ENCODE measurements around the gene CNTNAP3B.
"Not testable (repeated sequence)": the region's sequence is repeated elsewhere in the genome, so short reads cannot be mapped to it uniquely, and the experiment has no call there.

The CNTNAP3B gene

DNA sequence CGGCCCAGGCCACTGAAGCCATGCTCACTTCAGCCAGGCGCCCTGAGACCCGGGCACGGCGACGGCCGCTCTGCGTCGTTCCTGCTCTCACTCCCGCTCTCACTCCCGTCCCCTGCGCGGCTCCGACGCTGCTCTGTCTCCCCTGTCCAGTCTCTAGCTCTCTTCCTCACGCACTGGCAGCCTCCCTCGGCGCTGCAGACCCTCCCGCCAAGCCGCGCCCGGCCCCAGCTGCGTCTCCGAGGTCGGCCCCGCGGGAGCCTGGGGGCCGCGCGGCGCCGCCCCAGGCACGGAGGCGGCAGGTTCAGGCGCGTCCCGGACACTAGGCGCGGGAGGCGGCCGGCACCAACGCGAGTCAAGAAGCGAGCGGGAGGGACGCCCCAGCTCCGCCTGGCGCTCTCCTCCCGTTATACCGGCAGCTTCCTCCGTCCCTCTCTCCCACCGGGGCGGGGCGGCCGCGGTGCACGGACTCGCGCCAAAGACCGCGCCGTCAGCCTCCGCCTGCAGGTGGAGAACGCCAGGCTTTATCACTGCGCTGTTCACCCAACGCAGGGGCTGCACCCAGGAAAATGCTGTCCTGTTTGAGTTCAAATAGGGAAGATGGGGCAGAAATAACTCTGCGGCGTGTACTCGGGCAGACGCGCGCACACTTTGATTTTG lies at the start of gene CNTNAP3B:
CNTNAP3B (minus strand) TSS at position 354 of the 657 bp plus-strand sequence; CDS start at position 22, 332 bp downstream.
- DNase-seq, result not testable (repeated sequence)

DNA sequence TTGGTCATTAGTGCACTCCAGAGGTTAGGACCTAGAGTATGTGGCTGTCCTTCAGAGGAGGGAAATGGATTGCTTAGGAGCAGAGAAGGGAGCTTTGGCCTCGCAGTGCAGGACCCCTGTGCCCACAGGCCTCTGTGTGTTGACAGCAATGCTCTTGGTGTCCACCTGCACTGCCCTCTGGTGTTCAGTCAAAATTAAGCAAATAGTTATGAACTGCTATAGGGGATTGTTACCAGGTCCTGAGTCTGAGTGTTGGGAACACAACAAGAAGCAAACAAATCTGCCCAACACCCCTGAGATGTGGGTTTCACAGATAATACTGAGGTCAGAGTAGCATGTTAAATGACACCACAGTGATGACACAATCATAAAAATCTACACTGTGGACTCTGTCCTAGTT lies 31.1 kb upstream of the CNTNAP3B start:
- DNase-seq, result not testable (repeated sequence)

DNA sequence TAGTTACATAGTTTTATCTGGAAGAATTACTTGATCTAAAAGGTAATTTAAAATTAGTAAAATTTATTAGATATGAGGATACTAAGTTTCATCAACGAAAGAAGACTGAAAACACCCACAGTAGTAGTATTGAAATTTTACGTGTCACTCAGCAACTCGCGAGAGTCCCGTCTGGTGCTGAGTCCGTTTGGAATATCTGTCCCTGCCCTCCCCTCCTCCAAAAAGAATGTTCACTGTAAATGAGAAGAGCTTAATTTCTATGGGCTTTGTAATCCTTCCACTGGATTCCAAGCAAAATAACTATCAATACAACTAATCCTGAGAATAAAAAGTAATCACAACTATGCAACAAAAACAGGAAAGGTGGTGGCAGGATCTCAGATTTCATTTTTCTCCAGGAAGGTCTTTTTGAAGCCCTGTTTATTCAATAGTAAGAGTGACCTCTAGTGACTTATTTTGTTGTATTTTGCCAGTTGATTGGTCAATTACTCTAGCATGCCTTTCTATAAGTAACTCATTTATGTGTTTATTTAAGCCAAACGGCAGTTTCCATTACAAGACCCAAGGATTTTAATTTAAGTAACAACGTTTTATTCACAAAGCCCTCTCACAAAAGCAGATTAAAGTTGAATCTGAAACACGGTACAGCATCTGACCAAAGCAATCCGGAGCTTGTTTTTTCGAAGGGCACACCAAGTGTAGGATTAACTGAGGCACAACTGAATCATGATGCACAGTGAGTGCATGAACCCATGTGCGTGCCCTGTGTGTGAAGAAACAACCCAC lies 2.0 kb downstream of the CNTNAP3B start:
- not testable (repeated sequence) for DNase-seq

DNA sequence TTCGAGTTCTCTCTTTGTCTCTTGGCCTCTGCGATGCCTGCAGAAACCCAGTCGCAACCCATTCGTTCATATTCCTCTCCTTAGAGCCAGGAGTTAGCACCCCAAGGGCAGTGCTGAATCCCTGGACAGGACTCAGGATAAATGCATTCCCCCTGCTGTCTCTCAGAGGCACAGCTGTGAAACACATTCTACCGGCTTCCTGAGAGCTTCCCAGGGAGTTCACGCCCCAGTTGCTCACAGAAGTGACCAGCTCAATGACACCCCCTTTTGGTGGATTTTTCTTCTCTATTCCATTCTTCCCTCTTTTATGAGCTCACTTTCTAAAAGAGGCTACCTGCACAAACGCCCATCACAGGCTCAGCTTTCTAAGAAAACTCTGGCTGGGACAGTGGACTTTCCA lies 8.2 kb downstream of the CNTNAP3B start:
- DNase-seq, result not testable (repeated sequence)

DNA sequence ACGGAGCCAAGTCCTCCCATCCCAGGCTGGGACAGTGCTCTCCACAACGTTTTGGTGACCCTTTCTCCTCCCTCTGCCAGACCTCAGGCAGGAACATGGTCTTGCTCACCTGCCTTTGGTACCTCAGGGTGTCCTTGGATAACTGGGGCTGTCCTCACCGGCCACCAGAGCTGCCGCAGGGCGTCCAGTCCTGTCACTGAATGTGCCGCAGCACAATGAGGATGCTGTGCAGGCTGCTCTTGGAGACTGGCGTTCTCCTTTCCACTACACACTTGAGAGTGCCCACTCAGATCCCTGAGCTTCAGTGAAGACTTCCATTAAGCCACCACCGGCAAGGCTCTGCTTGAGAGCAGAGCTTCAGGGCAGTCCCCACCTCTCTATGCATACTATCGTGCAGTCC lies 33.3 kb downstream of the CNTNAP3B start:
- DNase-seq, result not testable (repeated sequence)

DNA sequence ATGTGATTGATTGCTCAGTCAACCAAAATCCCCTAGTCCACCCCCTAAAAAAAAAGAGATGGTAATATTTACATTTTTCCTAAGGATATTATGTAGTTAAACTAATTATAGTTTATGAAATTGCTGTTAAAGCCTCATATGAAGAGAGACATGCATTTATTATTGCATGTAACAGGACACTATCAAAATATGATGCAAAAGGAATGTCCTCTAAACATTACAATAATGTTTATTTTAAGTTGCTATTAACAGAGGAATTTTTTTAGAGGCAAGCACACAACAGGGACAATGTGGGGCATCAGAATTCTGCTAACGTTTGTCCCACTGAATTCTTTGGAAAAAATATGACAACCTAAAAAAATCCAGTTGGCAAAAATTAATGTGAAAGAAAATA lies 44.7 kb downstream of the CNTNAP3B start:
- not testable (repeated sequence) for DNase-seq

DNA sequence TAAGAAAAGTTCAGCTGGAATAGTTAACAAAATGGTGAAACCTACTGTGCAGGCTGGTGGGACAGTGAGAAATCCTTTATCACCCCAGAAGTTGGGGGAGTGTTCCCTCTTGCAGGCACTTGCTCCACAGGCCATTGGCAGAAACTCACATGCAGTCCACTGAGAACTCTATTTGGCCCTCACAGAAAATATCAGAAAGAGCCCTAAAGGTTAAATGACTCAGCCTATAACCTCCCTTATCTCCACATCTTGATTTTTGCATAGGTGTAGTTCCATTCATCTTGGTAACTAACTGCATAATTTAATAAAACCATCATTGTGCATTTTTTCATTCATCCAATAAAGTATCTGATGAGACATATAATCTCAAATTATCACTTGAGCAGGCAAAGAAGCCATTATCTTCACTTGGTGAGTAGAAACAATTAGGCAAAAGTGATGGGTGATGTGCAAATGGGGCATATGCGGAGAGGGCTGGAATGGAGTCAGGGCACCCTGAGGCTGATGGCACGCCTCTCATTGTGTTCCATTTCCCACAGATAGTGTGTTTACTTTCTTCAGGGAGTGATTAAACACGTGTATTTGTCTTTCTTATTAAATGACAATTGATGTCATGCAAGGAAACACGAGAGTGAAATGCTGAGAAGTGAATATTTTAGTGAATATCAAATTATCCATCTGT lies 45.2 kb downstream of the CNTNAP3B start:
- not testable (repeated sequence) for DNase-seq

DNA sequence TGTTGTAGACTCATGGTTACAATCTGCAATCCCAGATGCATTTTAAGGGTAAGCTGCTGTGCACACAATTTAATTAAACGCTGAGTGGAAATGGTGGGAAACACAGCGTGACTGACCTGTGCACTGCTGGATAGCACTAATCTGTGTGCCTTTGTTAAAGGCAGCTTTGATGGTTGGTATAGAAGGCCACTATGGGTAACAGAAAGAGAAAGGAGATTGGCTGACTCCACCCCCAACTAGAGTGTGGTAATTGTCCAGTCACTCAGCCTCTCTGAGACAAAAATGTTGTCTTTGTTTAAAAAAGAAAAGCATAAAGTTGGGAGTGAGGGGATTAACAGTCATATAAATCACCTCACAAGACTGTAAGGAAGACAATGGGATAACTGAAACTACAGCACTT lies 48.9 kb downstream of the CNTNAP3B start:
- DNase-seq, result not testable (repeated sequence)

DNA sequence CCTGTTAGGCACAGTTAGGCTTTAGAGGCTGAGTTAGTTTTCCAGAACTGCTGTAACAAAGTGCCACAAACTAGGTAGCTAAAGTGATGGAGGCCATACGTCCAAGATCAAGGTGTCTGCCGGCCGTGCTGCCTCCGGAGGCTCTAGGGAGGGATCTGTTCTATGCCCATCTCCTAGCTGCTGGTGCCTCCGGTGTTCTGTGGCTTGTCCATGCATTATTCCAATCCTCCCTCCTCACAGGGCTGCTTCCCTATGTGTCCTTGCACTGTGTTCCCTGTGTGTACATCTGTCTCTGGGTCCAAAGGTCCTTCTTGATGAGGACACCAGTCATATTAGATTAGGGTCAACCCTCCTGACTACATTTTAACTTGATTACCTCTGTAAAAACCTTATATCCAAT lies 54.4 kb downstream of the CNTNAP3B start:
- DNase-seq, result not testable (repeated sequence)

DNA sequence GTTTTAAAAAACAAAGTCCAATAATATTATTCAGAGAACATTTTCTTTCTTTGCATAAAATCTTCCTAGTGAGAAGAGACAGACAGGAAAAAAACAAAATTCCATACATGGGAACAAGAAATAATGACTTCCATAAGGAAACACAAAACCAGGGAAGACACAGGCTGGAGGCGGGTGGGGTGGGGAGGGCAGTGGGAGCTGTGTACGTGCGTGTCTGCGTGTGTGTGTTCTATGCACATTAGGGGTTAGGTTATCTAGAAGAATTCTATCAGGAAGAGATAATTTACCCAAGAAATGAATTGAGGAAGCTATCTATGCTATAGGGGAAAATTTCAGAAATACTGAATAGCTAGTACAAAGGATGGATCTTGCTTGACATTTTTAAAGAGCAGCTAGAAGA lies 58.2 kb downstream of the CNTNAP3B start:
- DNase-seq, result not testable (repeated sequence)

DNA sequence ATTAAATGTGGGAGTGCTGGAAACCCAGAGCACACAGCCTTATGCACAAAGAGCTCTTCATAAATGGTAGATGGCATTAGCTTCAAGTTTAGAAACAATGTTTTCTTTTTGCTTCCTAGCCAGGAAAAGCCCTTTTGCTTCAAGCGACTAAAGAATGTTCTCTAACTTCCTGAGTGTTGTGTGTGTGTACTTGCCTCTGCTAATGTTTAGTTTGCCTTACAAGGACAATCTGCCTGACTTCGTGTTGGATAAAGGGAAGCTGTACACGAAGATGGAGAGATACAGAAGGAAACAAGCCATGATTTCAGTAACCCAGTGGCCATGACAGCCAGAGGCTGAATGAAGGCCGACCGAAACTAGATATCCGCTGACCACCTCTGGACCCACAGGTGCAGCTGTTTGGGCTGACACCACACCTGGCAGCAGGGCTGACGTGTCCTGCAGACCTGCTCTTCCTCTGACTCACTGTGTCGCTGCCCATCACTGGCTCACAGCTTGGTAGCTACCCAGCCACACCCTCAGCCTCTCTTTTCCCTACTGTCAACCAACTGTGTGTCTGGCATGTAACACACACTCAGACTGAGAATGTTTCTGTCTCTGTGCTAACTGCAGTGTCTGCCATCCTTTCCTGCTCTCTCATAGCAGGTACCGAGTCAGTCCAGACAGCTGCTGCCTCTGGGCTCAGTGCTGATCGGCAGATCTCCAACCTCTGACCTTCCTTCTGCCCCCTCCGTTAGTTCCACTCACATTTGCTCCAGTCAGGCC lies 59.0 kb downstream of the CNTNAP3B start:
- not testable (repeated sequence) for DNase-seq

DNA sequence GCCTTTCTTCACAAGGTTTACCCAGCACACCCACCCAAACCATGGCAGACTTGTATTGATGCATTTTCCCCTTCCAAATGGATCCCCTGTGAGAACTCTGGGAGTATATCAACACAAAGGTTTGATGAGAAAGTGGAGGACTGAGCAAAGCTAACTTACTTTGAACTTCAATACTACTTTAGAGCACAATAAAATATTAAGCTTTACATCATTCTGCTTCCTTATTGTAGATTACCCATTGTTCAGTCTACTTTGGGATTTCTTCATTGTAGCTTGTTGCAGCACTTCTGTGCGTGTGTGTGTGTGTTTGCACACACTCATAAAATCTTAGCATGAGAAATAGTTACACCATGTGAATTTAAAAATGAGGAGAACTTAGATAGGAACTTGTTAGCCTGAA lies 75.4 kb downstream of the CNTNAP3B start:
- DNase-seq, result not testable (repeated sequence)

DNA sequence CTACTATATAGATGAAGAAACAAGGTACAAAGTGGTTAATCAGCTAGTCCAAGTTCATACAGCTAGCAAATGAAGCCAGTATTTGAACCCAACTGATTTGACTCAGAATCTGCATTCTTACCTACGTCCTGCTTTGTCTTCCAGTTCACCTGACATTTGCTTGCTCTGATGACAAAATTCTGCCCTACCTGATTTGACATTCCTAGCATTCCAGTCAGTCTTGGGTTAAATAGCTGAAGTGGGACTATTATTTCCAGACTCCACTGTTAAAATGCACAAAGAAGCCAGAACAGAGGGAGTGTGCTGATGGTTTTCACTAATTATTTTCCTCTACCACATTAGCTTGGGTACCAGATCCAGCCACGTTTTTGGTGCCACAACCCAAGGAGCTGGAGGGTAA lies 78.5 kb downstream of the CNTNAP3B start:
- DNase-seq, result not testable (repeated sequence)

DNA sequence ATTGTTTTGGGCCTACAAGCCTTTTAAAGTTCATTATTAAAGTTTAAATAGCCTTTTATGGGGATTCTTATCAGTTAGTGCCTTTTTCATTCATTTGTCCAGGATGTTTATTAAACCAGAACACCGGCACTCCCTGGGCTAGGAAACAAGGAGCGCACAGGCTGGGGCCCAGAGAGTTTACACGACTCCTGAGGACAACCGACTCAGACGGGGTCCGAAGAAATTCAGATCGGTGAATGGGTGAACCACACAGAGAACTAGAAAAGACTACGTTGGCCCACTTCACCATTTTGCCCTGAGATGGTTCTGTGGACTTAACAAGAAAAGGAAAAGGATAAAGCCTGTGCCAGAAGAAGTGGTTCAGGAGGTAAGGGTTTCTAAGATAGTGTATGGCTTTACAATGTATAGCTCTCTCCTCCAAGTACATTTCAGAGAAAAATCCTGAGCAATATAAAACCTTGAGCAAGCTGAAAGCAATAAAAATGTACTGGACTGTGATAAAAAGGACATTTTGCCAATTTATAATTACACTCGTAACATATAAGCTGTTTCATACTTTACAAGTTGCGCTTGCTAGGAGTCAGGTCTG lies 84.7 kb downstream of the CNTNAP3B start:
- DNase-seq, result not testable (repeated sequence)

DNA sequence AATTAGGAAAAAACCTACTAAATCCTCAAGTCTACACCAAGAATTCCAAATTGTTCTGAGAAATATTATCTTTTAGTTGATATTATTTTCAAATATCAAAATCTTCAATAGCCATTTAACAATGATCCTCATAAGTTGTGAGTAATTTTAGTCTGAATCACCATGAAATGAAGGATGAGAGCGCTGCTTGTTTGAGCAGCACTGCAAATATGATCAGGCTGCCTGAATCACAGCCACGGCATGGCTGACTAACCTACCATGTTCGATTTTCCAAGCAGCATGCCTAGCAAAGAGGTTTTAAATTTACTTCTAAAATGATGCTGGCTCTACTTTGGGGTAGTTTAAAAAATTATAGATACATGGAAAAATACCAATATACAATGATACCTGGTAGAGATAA lies 95.7 kb downstream of the CNTNAP3B start:
- not testable (repeated sequence) for DNase-seq

DNA sequence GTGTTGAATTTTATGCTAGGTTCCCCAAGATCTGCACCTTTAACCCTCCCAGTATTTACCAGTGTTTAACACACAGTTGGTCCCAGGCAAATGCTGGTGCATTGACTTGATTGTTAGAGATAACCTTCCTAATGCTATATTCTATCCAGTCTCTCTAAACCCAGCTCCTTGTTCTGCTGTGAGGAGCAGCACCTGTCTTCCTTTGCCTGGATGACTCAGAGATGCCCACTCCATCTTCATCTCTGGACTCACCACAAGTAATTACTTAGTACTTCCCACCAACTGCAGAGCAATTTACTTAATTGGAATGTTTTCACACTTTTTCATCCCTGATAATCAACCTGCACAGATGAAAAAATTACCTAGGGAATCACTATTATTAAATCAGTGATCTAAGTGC lies 108.6 kb downstream of the CNTNAP3B start:
- DNase-seq, result not testable (repeated sequence)

DNA sequence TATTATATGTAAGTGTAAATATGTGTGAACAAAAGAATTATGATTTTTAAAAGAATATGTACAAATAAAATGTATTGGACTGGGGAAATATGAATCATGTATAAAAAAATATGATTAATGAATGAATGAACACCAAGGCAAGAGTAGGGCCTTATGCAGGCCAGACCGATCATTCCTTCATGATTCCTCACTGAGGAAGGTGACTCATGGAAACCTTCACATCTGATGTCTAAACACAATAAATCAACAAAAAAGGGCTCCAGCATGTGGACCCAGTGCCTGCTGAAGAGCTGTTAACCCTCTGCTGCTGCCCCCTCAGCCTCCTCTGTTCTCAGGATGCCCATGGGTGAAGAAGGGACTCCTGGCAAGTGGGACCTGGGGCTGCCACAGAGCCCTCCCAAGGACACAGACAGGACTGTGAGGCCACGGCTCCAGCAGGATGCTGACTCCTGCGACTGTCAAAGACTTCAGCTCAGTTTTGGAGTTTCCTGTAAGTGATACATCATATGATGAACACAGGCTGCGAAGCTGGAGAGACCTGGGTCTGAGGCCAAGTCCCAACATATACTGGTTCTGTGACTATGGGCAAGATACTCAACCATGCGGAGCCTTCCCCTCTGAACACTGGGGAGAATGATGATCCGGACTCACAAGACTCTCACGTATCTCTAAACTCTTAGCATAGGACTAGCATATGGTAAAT lies 110.9 kb downstream of the CNTNAP3B start:
- not testable (repeated sequence) for DNase-seq

DNA sequence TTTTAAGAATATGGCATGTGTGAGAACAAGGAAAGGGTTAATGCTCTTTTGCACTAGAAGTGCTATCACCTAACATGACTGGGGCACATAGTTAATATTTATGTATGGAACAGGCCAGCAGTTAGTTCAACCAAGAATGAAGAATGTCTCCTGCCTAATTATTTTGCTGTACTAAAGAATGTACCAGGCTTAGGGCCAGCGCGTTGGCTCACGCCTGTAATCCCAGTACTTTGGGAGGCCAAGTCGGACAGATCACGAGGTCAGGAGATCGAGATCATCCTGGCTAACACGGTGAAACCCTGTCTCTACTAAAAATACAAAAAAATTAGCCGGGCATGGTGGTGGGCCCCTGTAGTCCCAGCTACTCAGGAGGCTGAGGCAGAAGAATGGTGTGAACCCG lies 114.9 kb downstream of the CNTNAP3B start:
- DNase-seq, result not testable (repeated sequence)

DNA sequence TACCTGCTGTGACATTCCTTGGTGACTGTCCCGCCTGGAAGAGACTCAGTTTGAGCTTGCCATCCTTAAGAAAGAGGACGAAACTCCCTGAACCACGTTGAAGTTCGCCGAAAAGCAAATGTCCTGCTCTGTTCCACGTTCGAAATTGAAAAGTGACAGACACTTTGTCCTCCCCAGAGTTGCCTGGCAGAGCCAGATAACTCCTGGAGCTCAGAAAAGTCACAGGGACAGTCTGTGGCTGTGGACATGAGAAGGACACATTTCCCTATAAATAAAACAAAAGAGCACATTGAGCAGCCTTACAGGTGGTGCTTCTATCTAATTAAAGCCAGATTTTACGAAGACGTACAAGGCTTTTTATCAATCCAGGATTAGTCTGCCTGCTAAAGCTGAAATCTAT lies 137.6 kb downstream of the CNTNAP3B start:
- DNase-seq, result not testable (repeated sequence)

DNA sequence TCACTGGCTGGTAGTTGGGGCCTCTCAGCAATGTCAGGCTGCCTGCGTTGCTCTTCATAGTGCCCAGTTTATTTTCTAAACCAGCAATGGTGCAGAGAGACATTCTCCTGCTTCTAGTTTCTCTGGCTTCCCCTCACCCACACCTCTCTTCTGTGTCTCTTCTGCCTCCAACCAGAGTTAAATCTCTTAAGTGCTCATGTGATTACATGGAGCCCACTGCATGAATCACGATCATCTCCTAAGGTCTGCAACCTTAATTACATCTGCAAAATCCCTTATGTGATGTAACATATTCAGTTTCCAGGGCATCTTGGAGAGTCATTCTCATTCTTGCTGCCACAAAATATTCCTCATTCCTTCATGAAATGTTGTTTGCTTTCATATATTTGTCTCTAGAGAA lies 149.0 kb downstream of the CNTNAP3B start:
- not testable (repeated sequence) for DNase-seq

DNA sequence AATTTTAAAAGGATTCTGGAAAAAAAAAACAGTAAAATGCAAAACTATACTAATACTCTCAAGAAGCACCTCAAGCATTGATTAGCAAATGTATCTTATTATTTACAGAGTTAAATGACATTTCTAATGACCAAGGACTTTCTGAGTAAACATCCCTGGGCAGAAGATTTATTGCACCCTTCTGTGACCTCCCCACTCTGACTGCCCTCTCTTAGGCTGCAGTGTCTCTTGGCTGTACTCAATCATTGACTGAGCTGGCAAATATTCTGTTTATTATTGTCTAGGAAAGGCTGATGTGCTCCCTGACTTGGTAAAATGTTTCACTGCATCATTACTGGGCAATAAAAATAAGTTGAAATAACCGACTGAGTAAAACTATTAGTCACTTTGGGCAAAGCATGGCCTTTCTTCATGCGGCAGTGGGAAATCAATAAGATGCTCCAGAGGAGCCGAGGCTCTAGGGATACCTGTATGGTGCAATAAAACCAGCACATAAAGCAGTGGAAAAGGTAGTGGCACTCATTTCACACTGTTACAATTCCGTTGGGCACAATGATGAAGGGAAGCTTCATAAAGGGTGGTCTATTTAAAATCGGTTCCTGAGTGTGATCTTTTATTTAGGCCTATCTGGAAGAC lies 151.1 kb downstream of the CNTNAP3B start:
- not testable (repeated sequence) for DNase-seq

Data from hematopoietic multipotent progenitor cell treated with erythropoietin and hydrocortisone succinate and interleukin-3 and kit ligand, for 8 days (in vitro differentiated cells).